DOHH2 (cell line): Measurements from ENCODE around the gene BAG5.

ENCODE experiments used
- H3F3A ChIP-seq: fragments of 200-600 bp; sonication (generic), shearing (Covaris generic); 2 replicates; pipeline ENCODE4 v1.6.0; 2016; ENCODE audit warnings: antibody characterized with exemption, mild to moderate bottlenecking; ENCODE audit not compliant: control insufficient read depth, insufficient read depth
- H3K27ac ChIP-seq: fragments of 200-600 bp; sonication (generic); 2 replicates; pipeline ENCODE4 v1.5.1; 2014; ENCODE audit warnings: low read depth, mild to moderate bottlenecking, low read length, moderate library complexity
- H3K27me3 ChIP-seq: fragments of 200-600 bp; sonication (generic); 2 replicates; pipeline ENCODE4 v1.6.1; 2014; ENCODE audit warnings: mild to moderate bottlenecking, low read length, mixed read lengths; ENCODE audit not compliant: control insufficient read depth
- H3K36me3 ChIP-seq: fragments of 200-600 bp; sonication (generic); 2 replicates; pipeline ENCODE4 v1.6.1; 2014; ENCODE audit warnings: mild to moderate bottlenecking, low read length, moderate library complexity, mixed read lengths; ENCODE audit not compliant: control insufficient read depth
- H3K4me1 ChIP-seq: fragments of 200-600 bp; sonication (generic); 2 replicates; pipeline ENCODE4 v1.6.1; 2014; ENCODE audit warnings: mild to moderate bottlenecking, low read length, mixed read lengths; ENCODE audit not compliant: control insufficient read depth
- H3K4me2 ChIP-seq: fragments of 200-600 bp; sonication (generic); 2 replicates; pipeline ENCODE4 v1.6.0; 2014; ENCODE audit warnings: mild to moderate bottlenecking, low read length, moderate library complexity
- H3K4me3 ChIP-seq: fragments of 200-600 bp; sonication (generic); 2 replicates; pipeline ENCODE4 v1.5.1; 2014; ENCODE audit warnings: mild to moderate bottlenecking, low read length, mixed read lengths
- H3K79me2 ChIP-seq: fragments of 200-600 bp; sonication (generic); 2 replicates; pipeline ENCODE4 v1.6.1; 2014; ENCODE audit warnings: mild to moderate bottlenecking, low read length, mixed read lengths; ENCODE audit not compliant: control insufficient read depth
- H3K9me2 ChIP-seq: fragments of 200-600 bp; sonication (generic); replicated peaks from 2 replicates; pipeline ENCODE4 v1.6.1; 2014; ENCODE audit warnings: mild to moderate bottlenecking, low read length, mixed read lengths; ENCODE audit not compliant: control insufficient read depth
- H3K9me3 ChIP-seq: fragments of 200-600 bp; sonication (generic); 2 replicates; pipeline ENCODE4 v1.6.1; 2014; ENCODE audit warnings: antibody characterized with exemption, low read length, mixed read lengths; ENCODE audit not compliant: control insufficient read depth, insufficient read depth
- H4K20me1 ChIP-seq: fragments of 200-600 bp; sonication (generic); 2 replicates; pipeline ENCODE4 v1.6.0; 2014; ENCODE audit warnings: low read depth, mild to moderate bottlenecking, antibody characterized with exemption, low read length, moderate library complexity; ENCODE audit not compliant: control insufficient read depth, insufficient read depth
- CTCF ChIP-seq: fragments of 200-600 bp; sonication (generic); IDR thresholded peaks from one replicate; pipeline ENCODE4 v1.5.1; 2014; ENCODE audit warnings: antibody characterized with exemption, mild to moderate bottlenecking, low read depth, low read length; ENCODE audit not compliant: poor library complexity, severe bottlenecking
- EZH2phosphoT487 ChIP-seq: fragments of 200-600 bp; sonication (generic); IDR thresholded peaks from 2 replicates; pipeline ENCODE4 v1.6.1; 2017; ENCODE audit warnings: borderline replicate concordance, mild to moderate bottlenecking, antibody characterized with exemption, low read length, moderate library complexity, mixed read lengths

The BAG5 gene

GRCh38 chr14:103540821-103541708, 21.4 kb downstream of the BAG5 start:
- Histone ChIP-seq H3F3A (no peaks in the 10 kb centered on the region), H3K4me2 (no peak overlapping the region), H3K27me3 (peaks cover 4% of the 10 kb centered on the region), H3K9me2 (no peaks in the 10 kb centered on the region), H3K36me3 (no peaks in the 10 kb centered on the region), H3K4me1 (no peaks in the 10 kb centered on the region), H3K4me3 (no peak overlapping the region), H3K27ac (no peak overlapping the region), H3K9me3 (no peaks in the 10 kb centered on the region), H4K20me1 (no peaks in the 10 kb centered on the region), H3K79me2 (no peaks in the 10 kb centered on the region)
- TF ChIP-seq EZH2phosphoT487 (no peak), CTCF (no peak)

- no peaks in the 10 kb centered on the region for H3F3A ChIP-seq
- H3K79me2 ChIP-seq, result no peaks in the 10 kb centered on the region
- H4K20me1 ChIP-seq, result no peaks in the 10 kb centered on the region
- H3K36me3 ChIP-seq, result peaks cover 5% of the 10 kb centered on the region; the same call in 1 of the 2 replicates
- no peak overlapping the region for H3K4me3 ChIP-seq
- no peak overlapping the region for H3K27ac ChIP-seq
- H3K9me2 ChIP-seq, result no peaks in the 10 kb centered on the region
- no peaks in the 10 kb centered on the region for H3K9me3 ChIP-seq
- no peak for TF ChIP-seq EZH2phosphoT487
- no peak for TF ChIP-seq CTCF
- no peak overlapping the region for H3K4me2 ChIP-seq
- peaks cover 4% of the 10 kb centered on the region for H3K27me3 ChIP-seq
- H3K4me1 ChIP-seq, result no peaks in the 10 kb centered on the region
Measured at GRCh38 chr14:103539056-103539825, 23.2 kb downstream of the BAG5 start.

GRCh38 chr14:103538291-103539055, 24.0 kb downstream of the BAG5 start:
- H3K9me3 ChIP-seq, result no peaks in the 10 kb centered on the region
- no peaks in the 10 kb centered on the region for H3F3A ChIP-seq
- no peak overlapping the region for H3K27ac ChIP-seq
- H3K79me2 ChIP-seq, result no peaks in the 10 kb centered on the region
- no peaks in the 10 kb centered on the region for H3K4me1 ChIP-seq
- no peak overlapping the region for H3K4me2 ChIP-seq
- H3K27me3 ChIP-seq, result peaks cover 4% of the 10 kb centered on the region
- H3K9me2 ChIP-seq, result no peaks in the 10 kb centered on the region
- no peaks in the 10 kb centered on the region for H4K20me1 ChIP-seq
- TF ChIP-seq CTCF, result no peak
- no peak for TF ChIP-seq EZH2phosphoT487
- H3K36me3 ChIP-seq, result peaks cover 5% of the 10 kb centered on the region; the same call in 1 of the 2 replicates
- no peak overlapping the region for H3K4me3 ChIP-seq
